ENCODE measurements around the gene RAB12.
"Not testable (repeated sequence)": the region's sequence is repeated elsewhere in the genome, so short reads cannot be mapped to it uniquely, and the experiment has no call there.

Gene RAB12

GRCh38 chr18:8635087-8635486, 25.9 kb downstream of the RAB12 start:
- Histone ChIP-seq H3K36me3 (ENCODE audit: control insufficient read depth in 5 of 5, insufficient read depth in 5 of 5, low read length in 5 of 5) (peaks cover 39 to 75% (median 67%) of the 10 kb centered on the region in 5 donors), H3K4me3 (ENCODE audit: low read depth in 1 of 5, low read length in 5 of 5) (no peak overlapping the region), H3K4me1 (ENCODE audit: control insufficient read depth in 5 of 5, insufficient read depth in 5 of 5, low read length in 5 of 5) (peaks cover 0 to 4% (median 0%) of the 10 kb centered on the region in 5 donors), H3K9me3 (ENCODE audit: control insufficient read depth in 5 of 5, low read length in 5 of 5) (no peaks in the 10 kb centered on the region), H3K27ac (ENCODE audit: low read depth, low read length) (no peak overlapping the region), H3K27me3 (ENCODE audit: control insufficient read depth in 5 of 5, insufficient read depth in 4 of 5, low read length in 5 of 5) (no peaks in the 10 kb centered on the region), H3K9ac (ENCODE audit: low read length in 5 of 5) (no peak overlapping the region)

GRCh38 chr18:8639762-8640161, 30.5 kb downstream of the RAB12 start:
- Histone ChIP-seq H3K9ac (ENCODE audit: low read length in 5 of 5) (no peak overlapping the region), H3K27me3 (ENCODE audit: control insufficient read depth in 5 of 5, insufficient read depth in 4 of 5, low read length in 5 of 5) (no peaks in the 10 kb centered on the region), H3K36me3 (ENCODE audit: control insufficient read depth in 5 of 5, insufficient read depth in 5 of 5, low read length in 5 of 5) (peaks cover 30 to 57% (median 49%) of the 10 kb centered on the region in 5 donors), H3K4me3 (ENCODE audit: low read depth in 1 of 5, low read length in 5 of 5) (no peak overlapping the region), H3K9me3 (ENCODE audit: control insufficient read depth in 5 of 5, low read length in 5 of 5) (no peaks in the 10 kb centered on the region), H3K4me1 (ENCODE audit: control insufficient read depth in 5 of 5, insufficient read depth in 5 of 5, low read length in 5 of 5) (no peaks in the 10 kb centered on the region), H3K27ac (ENCODE audit: low read depth, low read length) (no peak overlapping the region)

- H3K9ac ChIP-seq (ENCODE audit: low read length in 5 of 5), result no peak overlapping the region
- no peak overlapping the region for H3K4me3 ChIP-seq (ENCODE audit: low read depth in 1 of 5, low read length in 5 of 5)
- no peaks in the 10 kb centered on the region for H3K4me1 ChIP-seq (ENCODE audit: control insufficient read depth in 5 of 5, insufficient read depth in 5 of 5, low read length in 5 of 5)
- H3K36me3 ChIP-seq (ENCODE audit: control insufficient read depth in 5 of 5, insufficient read depth in 5 of 5, low read length in 5 of 5), result peaks cover 10 to 26% (median 16%) of the 10 kb centered on the region in 5 donors
- no peaks in the 10 kb centered on the region for H3K9me3 ChIP-seq (ENCODE audit: control insufficient read depth in 5 of 5, low read length in 5 of 5)
- no peak overlapping the region for H3K27ac ChIP-seq (ENCODE audit: low read depth, low read length)
- H3K27me3 ChIP-seq (ENCODE audit: control insufficient read depth in 5 of 5, insufficient read depth in 4 of 5, low read length in 5 of 5), result no peaks in the 10 kb centered on the region
These were observed 34.2 kb downstream of the RAB12 start for GRCh38 chr18:8643326-8643878.

- H3K27me3 ChIP-seq (ENCODE audit: control insufficient read depth in 5 of 5, insufficient read depth in 4 of 5, low read length in 5 of 5); H3K4me3 ChIP-seq (ENCODE audit: low read depth in 1 of 5, low read length in 5 of 5); H3K27ac ChIP-seq (ENCODE audit: low read depth, low read length); H3K9ac ChIP-seq (ENCODE audit: low read length in 5 of 5); H3K9me3 ChIP-seq (ENCODE audit: control insufficient read depth in 5 of 5, low read length in 5 of 5); H3K36me3 ChIP-seq (ENCODE audit: control insufficient read depth in 5 of 5, insufficient read depth in 5 of 5, low read length in 5 of 5); H3K4me1 ChIP-seq (ENCODE audit: control insufficient read depth in 5 of 5, insufficient read depth in 5 of 5, low read length in 5 of 5): not testable (repeated sequence)
These were observed 38.1 kb downstream of the RAB12 start for GRCh38 chr18:8647359-8647758.

GRCh38 chr18:8651478-8652261, 42.4 kb downstream of the RAB12 start:
- H3K27ac ChIP-seq (ENCODE audit: low read depth, low read length); H3K9me3 ChIP-seq (ENCODE audit: control insufficient read depth in 5 of 5, low read length in 5 of 5); H3K36me3 ChIP-seq (ENCODE audit: control insufficient read depth in 5 of 5, insufficient read depth in 5 of 5, low read length in 5 of 5); H3K4me1 ChIP-seq (ENCODE audit: control insufficient read depth in 5 of 5, insufficient read depth in 5 of 5, low read length in 5 of 5); H3K9ac ChIP-seq (ENCODE audit: low read length in 5 of 5); H3K4me3 ChIP-seq (ENCODE audit: low read depth in 1 of 5, low read length in 5 of 5); H3K27me3 ChIP-seq (ENCODE audit: control insufficient read depth in 5 of 5, insufficient read depth in 4 of 5, low read length in 5 of 5): not testable (repeated sequence)

- no peaks in the 10 kb centered on the region for H3K9me3 ChIP-seq (ENCODE audit: control insufficient read depth in 5 of 5, low read length in 5 of 5)
- H3K4me3 ChIP-seq (ENCODE audit: low read depth in 1 of 5, low read length in 5 of 5), result no peak overlapping the region
- no peaks in the 10 kb centered on the region for H3K36me3 ChIP-seq (ENCODE audit: control insufficient read depth in 5 of 5, insufficient read depth in 5 of 5, low read length in 5 of 5)
- H3K9ac ChIP-seq (ENCODE audit: low read length in 5 of 5), result no peak overlapping the region
- peaks cover 0 to 3% (median 0%) of the 10 kb centered on the region in 5 donors for H3K4me1 ChIP-seq (ENCODE audit: control insufficient read depth in 5 of 5, insufficient read depth in 5 of 5, low read length in 5 of 5)
- H3K27ac ChIP-seq (ENCODE audit: low read depth, low read length), result no peak overlapping the region
- peaks cover 0 to 3% (median 0%) of the 10 kb centered on the region in 5 donors for H3K27me3 ChIP-seq (ENCODE audit: control insufficient read depth in 5 of 5, insufficient read depth in 4 of 5, low read length in 5 of 5)
These were observed 45.5 kb downstream of the RAB12 start for GRCh38 chr18:8654503-8655451.

GRCh38 chr18:8656232-8656631, 47.0 kb downstream of the RAB12 start:
- no peak overlapping the region for H3K9ac ChIP-seq (ENCODE audit: low read length in 5 of 5)
- no peak overlapping the region for H3K4me3 ChIP-seq (ENCODE audit: low read depth in 1 of 5, low read length in 5 of 5)
- no peaks in the 10 kb centered on the region for H3K9me3 ChIP-seq (ENCODE audit: control insufficient read depth in 5 of 5, low read length in 5 of 5)
- no peaks in the 10 kb centered on the region for H3K36me3 ChIP-seq (ENCODE audit: control insufficient read depth in 5 of 5, insufficient read depth in 5 of 5, low read length in 5 of 5)
- H3K27me3 ChIP-seq (ENCODE audit: control insufficient read depth in 5 of 5, insufficient read depth in 4 of 5, low read length in 5 of 5), result peaks cover 0 to 3% (median 0%) of the 10 kb centered on the region in 5 donors
- no peak overlapping the region for H3K27ac ChIP-seq (ENCODE audit: low read depth, low read length)
- H3K4me1 ChIP-seq (ENCODE audit: control insufficient read depth in 5 of 5, insufficient read depth in 5 of 5, low read length in 5 of 5), result peaks cover 0 to 3% (median 0%) of the 10 kb centered on the region in 5 donors

- H3K9me3 ChIP-seq (ENCODE audit: control insufficient read depth in 5 of 5, low read length in 5 of 5), result no peaks in the 10 kb centered on the region
- H3K9ac ChIP-seq (ENCODE audit: low read length in 5 of 5), result no peak overlapping the region
- peaks cover 0 to 8% (median 5%) of the 10 kb centered on the region in 5 donors for H3K27me3 ChIP-seq (ENCODE audit: control insufficient read depth in 5 of 5, insufficient read depth in 4 of 5, low read length in 5 of 5)
- no peak overlapping the region for H3K4me3 ChIP-seq (ENCODE audit: low read depth in 1 of 5, low read length in 5 of 5)
- H3K36me3 ChIP-seq (ENCODE audit: control insufficient read depth in 5 of 5, insufficient read depth in 5 of 5, low read length in 5 of 5), result no peaks in the 10 kb centered on the region
- peaks cover 0 to 10% (median 4%) of the 10 kb centered on the region in 5 donors for H3K4me1 ChIP-seq (ENCODE audit: control insufficient read depth in 5 of 5, insufficient read depth in 5 of 5, low read length in 5 of 5)
- no peak overlapping the region for H3K27ac ChIP-seq (ENCODE audit: low read depth, low read length)
These were observed 48.0 kb downstream of the RAB12 start for GRCh38 chr18:8657050-8657820.

GRCh38 chr18:8657873-8658470, 48.7 kb downstream of the RAB12 start:
- Histone ChIP-seq H3K4me1 (ENCODE audit: control insufficient read depth in 5 of 5, insufficient read depth in 5 of 5, low read length in 5 of 5) (peaks cover 0 to 10% (median 4%) of the 10 kb centered on the region in 5 donors), H3K27me3 (ENCODE audit: control insufficient read depth in 5 of 5, insufficient read depth in 4 of 5, low read length in 5 of 5) (peaks cover 5 to 11% (median 6%) of the 10 kb centered on the region in 5 donors), H3K9ac (ENCODE audit: low read length in 5 of 5) (no peak overlapping the region), H3K9me3 (ENCODE audit: control insufficient read depth in 5 of 5, low read length in 5 of 5) (no peaks in the 10 kb centered on the region), H3K27ac (ENCODE audit: low read depth, low read length) (no peak overlapping the region), H3K4me3 (ENCODE audit: low read depth in 1 of 5, low read length in 5 of 5) (no peak overlapping the region), H3K36me3 (ENCODE audit: control insufficient read depth in 5 of 5, insufficient read depth in 5 of 5, low read length in 5 of 5) (no peaks in the 10 kb centered on the region)

Measured in subcutaneous abdominal adipose tissue (tissue), 5 donors.